HG03439 (cell line): ENCODE measurements around the gene SLC12A8.

Experiments
- ATAC-seq: cut with Tn5 transposase; IDR thresholded peaks from one replicate; pipeline ENCODE4 v1.9.1; 2021; ENCODE audit warnings: mild to moderate bottlenecking, moderate library complexity; ENCODE audit not compliant: unreplicated experiment

Gene SLC12A8

DNA sequence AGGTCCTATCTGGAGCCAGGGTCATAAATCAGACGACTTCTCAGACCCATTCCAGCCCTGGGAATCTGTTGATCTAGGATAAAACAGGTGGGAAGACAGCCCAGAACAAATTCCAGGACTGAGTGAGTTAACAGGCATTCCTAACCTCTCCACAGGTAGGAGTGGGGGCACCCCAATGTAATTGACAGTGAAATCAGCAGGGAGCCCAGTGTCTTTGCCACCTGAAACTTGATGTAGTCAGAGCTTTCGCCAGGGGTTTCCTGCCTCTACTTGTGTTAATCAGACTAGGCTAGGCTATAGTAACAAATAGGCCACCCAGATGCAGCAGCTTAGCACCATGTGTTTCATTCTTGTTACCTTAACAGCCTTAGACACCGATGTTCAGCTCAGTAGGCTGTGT lies 154.0 kb downstream of the SLC12A8 start:
- no peak for ATAC-seq

DNA sequence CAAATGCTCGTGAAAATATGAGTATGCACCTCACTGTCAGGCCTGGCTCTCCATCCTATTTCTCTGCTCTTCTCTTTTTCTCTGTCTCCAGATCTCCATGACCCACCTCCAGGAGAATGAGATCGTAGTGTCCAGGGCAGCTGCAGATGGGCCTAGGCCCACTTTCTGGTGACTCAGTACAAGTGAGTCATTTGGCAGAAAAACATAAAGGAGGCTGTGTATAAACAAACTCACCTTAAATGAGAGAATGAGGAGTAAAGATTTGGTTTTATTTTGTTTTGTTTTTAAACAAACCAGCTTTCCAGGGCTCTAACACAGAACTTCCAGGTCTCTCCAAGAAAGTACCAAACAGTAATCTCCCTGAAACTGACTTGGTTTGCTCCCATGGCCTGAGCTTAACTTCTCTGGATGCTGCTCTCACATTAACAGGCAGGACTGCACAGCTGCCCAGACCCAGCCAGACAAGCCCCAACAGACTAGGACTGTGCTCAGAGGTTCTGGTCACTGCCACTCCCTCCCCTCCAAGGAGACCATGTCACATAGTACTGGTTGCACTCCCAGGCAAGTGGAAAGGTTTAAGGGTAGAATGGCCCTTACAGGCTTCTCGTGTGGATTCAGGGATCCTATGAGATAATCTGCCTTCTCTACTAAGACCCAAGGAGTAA lies 155.2 kb downstream of the SLC12A8 start:
- no peak for ATAC-seq

DNA sequence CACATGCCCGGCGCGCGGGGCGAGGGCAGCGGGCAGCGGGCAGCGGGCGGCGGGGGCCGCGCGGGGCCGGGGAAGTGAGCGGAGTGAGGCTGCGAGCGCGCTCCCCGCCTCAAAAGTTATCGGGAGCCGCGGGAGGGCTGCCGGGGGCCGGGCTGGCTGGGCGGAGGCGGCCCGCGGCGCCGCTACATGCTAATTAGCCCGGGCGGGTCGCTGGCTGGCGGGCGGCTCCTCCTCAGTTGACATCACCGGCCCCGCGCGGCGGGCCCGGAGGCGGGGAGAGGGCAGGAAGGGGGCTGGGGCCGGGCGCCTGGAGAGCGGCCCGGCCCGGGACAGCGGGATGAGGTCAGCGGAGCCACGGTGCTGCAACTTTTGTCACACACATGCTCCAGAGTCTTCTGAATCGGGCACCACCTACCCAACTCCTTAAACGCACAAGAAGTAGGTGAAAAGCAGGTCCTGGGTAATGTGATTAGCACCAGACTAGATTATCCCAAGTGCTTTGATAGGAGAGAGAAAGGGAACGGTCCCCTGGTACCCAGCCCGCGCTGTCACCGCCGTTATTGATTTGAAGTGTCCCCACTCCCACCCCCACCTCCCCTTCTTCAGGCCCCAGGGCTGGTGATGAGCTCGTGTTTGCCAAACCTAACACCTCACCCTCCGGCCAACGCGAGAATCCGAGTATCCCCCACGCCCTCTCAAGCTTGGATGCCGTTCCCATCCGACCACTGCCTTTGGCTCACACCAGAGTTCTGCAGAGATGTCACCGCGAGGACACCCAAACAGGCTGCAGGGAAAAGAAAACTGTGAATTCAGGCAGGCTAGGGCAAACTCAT lies 156.4 kb downstream of the SLC12A8 start, which contains the start of gene HEG1:
Gene HEG1 (minus strand): TSS at position 85 of the 833 bp plus-strand sequence. CDS start 107 bp downstream, outside the sequence.
- ATAC-seq: peak; percentile 56

DNA sequence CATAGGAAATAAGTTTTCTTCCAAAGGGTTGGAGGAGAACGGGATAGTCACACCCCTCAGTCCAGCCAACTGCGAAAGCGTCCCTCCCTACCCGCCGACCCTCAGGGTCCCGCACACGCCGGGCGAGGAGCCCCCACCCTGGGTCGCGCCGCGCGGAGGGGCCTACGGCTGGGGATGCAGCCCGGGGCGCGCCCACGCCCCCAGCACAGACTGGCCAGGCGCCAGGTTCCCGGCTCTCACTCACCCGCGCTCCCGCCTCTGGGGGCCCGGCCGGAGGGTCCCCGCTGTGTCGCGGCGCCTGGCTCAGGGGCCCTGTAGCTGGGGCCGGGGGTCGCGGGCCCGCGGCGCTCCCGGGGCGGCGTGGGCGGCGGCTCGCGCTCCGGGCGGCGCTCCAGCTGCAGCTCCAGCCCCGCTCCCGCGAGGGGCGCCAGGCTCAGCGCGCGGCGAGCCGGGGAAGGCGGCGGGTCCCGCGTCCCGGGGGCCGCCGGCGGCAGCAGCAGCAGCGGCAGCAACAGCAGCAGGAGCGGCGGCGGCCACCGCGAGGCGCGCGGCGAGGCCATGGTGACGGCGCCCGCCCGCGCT lies 157.1 kb downstream of the SLC12A8 start:
- ATAC-seq: peak; percentile 24

DNA sequence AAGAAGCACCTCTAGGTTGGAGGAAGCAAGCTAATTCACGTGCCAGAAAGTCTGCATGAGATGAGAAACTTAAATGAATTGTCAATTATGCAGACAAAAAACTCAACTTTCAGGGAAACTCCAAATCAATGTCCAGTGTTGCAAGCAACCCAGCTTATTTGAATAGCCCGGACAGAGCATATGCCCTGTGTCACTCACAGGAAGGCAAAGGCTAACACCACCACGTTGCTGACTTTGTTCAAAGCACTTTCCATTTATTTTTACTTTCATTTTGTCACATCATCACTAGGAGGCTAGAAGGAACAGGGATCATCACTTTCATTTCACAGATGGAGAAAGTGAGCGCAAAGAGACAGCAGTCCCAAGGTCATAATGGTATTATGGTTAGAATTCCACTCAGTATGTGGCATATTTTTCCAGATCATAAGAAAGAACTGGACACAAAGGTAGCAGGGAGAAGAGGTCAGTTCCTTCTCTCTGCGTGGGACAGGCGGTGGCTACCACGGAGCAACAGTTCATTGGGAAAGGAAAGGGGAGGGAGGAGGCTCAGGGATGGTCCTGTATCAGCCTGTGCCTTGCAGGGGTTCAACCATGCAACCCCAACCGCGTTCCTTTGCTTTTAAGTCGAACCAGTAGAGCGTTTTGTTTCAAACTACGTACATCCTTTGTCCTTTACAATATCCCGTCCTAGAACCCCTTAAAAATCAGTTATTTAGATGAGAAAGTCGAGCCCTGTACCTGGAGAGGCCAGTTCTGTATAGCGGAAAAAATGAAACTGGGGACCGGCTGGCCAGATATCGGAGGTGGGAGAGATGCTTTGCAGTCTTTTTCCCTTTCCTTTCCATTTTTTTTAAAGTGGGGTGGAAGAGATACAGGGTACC lies 157.9 kb downstream of the SLC12A8 start:
- ATAC-seq: no peak

DNA sequence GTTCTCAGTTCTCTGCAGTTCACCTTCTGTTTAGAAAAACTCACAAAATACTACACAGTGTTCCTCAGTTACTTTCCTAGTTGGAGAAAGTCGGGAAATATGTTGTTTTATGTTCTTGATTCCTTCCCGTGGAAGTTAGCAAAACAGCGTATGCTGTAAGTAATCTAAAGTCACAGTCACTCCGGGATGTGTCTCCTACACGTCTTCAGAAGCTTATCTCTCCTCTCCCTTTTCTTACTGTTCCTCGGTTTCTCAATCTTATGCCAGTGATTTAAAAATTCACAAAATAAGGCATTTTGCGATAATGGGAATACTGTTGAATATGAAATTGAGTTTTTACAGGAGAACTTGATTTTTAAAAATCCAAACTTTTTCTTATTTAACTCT lies 158.5 kb downstream of the SLC12A8 start:
- no peak for ATAC-seq

DNA sequence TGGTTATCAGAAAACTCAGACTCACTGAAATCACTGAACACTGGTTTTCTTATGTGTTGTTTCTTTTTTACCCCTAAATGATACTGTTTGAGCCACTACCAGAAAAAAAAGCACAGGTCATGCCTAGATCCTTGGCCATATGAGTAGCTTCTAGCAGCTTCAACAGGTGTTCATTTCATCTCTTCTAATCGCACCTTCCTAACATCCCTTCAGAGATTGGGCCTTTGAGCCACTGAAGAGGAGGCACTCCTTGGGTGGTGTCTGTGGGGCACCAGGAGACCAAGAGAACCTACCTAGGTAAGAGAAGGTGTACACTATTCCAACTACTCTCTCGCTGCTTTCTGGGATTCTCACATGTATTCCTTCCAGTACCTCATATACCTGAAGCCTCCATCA lies 159.2 kb downstream of the SLC12A8 start:
- no peak for ATAC-seq

DNA sequence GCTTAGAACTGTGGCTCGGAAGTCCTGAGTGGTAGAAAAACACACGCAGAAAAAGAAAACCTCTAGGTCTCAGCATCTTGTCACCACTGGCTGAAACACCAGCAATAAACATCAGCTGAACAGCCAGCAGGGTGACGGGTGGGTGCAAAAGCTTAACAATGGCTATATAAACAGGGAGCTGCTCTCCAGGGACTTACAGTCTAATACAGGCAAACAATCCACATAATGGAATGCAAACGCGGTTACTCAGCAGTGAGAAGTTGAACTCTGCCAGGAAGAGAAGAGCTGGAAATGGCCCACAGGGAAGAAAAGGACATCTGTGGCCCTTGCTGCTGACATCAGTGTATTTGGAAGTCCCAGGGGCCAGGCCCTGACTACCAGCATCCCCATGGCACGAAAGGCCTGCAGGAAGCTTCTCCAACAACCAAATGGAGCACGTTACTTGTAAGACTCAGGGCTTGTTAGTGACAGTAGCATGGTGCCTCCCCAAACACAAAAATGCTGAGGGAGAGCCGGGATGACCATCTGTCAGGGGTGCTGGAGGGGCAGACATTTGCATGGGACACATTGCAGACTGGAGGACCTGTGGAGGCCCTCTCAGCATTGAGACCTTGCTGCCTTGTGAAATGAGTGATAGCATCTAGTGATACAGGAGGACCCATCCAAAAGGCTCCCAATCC lies 159.8 kb downstream of the SLC12A8 start:
- no peak for ATAC-seq

DNA sequence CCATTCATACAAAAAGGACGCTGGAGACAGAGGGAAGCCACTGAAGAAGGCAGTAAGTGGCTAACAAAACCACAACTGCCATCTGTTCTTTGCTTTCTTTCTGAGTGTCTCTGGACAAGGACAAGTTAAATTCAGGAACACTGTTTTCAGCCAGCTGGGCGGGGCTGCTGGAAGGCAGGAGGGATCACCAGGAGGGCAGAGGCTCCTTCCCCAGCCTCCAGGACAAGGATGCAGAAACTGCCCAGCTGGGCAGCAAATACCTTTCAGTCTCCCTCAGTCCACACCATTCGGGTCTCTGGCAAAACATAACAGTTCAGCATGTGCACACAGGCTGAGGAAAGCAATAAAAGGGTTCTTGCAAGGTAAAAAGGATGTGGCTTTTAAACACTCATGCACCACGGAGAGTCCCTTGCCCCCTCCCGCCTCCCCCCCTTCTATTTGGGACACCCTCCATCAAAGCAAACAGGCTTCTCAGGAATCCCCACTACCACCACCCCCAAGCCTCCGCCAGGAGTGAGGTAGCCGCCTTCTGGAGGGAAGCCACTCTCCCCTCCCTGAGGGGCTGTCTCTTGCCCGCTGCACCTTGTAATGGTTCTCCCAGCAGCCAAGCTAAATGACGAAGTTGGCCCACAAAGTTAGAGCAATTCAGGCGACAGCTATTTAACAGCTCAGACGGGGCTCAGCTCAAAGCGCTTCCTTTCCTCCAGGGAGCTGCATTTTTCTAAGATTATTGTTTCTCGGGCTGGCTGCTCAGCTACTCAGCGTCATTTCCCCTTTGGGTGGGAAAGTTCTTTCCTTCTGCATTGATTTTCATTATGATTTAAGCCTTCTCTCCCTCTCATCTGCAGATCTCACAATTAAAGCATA lies 160.6 kb downstream of the SLC12A8 start:
- ATAC-seq: no peak

DNA sequence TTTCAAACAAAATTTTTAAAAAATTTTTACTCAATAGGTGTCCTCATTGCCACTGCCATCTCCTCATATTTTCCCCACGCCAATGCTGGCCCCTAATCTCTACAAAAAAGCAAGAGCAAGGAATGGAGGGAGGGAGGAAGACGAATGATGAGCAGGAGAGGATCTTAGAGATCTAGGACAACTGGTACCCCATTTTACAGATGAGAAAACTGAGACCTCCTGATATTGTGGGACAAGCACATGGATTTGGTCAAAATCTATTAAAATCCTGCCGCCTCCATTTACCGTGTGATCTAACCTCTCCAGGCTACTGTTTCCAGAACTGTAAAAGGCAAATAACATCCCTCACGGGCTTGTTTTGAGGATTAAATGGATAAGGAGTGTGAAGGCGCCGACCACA lies 161.3 kb downstream of the SLC12A8 start:
- no peak for ATAC-seq

DNA sequence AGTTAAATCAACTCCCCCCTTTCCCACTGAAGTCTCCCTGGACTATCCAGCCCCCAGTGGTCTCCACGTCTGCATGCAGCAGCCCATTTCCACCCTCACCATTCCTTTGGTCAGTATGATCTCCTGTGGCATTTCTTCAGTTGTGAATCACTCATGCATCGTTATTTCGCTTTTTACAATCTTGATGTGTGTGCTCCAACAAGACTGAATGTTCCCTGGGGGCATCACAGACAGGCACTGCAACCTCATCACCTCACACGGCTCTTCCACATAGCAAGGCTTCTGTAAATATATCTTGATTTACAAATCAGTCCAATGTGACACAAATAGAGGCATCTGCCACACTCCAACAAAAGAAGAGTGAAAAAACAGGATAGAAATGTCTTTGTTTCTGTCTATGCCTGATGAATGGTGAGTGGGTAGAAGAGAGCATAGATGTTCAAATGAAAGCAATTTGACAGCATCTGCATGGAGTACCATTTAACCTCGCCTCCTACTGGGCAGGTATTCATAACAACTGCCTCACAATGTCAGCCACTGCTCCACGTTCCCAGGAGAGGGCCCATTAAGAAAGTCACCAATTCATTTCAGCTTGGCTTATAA lies 162.0 kb downstream of the SLC12A8 start:
- no peak for ATAC-seq

DNA sequence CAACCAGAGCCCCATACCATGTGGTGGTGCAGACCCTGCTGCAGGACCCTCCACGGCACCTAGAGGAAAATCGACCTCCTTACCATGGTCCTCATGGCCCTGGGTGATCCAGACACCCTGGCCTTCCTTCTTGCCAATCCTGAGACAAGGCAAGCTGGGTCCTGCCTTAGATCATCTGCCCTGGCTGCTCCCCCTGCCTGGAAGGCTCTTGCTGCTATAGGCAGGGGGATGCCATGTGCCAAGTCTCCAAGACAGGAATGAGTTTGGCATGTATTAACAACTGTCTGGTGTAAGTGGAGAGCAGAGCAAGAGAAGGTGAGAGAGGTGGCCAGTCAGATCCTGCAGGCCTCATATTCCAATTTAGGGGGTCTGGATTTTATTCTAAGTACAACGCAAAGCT lies 164.3 kb downstream of the SLC12A8 start:
- no peak for ATAC-seq

DNA sequence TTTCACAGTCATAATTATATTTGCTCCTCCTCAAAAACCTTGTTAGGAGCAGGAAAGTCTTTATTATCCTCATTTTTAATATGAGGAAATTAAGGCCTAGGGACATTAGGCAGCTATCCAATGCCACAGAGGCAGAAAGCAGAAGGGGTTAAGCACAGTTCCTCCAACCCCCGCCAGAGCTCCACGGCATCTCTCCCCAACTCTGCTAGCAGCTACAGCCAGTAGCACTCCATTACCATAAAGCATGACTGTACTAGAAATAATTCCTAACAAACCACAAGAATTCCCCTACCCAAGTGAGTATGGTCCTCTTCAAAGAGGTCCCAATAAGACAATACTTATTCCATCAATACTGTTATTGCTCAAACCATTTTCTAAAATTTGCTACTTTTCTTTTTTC lies 166.6 kb downstream of the SLC12A8 start:
- ATAC-seq: no peak

DNA sequence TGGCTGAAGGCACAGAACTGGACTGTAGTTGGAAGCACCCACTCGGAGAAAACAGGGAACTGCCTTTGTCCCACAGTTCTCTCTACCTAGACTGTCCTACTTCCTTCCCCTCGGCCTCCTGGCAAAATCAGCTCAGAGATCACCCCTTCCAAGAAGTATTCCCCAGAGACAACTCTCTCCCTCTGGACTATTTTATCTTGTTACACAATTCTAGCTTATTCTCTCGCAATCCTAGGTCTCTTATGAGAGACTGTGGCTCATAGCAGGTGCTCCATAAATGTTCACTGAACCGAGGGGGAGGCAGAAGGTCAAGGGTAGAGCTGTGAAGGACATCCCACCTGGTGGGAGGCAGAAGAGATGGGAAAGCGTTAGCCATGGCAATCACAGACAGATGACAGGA lies 167.4 kb downstream of the SLC12A8 start:
- ATAC-seq: no peak

DNA sequence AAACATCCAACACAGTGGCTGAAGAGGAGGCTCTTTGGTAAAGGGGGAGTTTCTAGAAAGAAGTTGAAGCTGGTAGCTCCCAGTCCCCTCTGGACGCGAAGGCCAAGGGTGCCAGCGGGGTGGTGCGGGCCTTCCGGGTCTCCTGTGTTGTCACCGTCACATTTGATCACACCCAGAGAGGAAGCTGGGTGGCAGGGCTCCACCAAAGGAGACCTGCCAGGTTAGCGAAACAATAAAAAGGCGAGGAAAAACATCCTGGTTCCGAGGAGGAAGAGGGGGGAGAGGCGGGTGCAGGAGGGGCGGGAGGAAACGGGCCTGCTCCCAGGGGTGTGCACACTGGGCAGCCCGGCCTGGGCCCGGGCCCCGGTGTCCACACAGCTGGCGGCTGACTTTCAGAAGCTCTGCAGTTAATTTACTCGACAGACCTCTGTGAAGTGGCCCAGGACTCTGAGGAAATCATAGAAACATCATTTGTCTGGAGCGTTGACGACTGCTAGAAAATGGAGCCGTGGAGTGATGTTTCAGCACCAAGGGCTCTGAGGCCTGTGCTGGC lies 168.9 kb downstream of the SLC12A8 start:
- no peak for ATAC-seq

DNA sequence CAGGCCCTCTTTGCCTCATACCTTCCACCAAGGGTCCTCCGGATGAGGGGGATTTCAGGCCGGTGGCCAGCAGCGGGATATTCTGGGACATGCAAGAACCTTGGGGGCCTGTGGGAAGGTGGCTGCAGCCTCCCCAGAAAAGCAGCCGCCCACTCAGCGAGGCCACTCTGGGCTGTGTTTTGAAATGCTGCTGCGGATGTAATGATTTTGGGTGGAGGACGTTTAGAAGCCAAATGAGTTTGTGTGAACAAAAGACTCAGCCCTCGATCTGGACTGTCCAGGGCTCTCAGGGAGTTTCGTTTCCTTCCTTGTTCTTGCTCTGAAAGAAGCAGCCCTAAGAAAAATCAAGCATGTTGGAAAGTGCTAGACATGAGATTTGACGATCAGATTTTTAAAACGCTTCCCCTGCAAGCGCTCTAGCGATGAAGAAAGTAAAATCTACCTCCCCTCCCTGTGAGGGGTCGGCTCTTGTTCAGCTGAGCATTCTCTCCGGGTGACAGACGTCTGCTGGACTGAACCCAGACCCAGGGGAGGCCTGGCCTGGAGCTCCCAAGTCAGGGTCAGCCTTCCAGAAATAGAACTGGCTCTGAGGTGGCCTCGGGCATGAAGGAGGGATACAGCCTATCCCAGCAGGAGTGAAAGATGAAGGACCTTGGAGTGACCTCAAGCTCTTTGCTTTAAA lies 169.7 kb downstream of the SLC12A8 start:
- no peak for ATAC-seq

DNA sequence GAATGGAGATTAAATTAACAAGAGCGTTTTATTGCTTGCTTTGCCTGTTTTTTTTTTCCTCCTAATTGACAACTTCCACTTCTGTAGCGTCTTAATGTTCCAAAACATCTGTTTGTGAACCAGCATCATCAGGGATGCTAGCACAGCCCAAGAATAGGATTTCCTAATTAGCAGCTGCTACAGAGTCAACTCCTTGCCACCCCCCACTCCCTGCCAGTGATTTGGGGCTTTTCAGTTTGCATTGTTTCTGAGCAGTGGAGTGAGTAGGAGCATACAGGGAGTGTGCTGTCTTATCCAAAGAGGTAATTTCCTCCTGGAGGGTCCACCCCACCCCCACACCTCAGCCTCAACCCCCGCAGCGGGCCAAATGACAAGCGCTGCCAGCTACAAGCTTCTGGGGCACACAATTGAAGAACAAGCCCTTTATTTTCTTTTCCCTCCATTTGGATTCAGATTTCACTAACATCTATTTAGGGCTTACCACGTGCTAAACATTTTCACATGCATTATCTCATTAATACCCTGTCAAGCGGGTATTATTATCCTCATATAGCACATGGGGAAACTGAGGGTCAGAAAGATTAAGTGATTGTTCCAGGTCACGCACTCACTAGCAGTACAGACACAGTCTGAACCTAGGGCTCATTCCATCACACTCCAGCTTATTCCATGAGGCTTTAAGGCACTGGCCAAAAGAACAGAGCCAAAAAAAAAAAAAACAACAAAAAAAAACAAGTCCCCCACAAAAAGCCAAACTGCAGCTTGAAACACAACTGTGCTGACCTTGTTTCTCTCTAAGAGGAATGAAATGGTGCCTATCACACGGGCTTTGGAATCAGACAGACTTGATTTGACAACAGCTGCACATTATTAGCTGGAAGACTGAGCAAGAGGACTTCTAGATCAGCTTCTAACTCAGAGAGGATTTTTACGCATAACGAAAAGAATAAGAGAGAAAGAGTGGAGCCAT lies 173.1 kb downstream of the SLC12A8 start:
- no peak for ATAC-seq
